GM21447 (cell line): Measurements from ENCODE around the gene ADAMTS1.

Source experiments
- ATAC-seq: cut with Tn5 transposase; IDR thresholded peaks from one replicate; pipeline ENCODE4 v1.9.1; 2021; ENCODE audit not compliant: unreplicated experiment

Gene ADAMTS1

DNA sequence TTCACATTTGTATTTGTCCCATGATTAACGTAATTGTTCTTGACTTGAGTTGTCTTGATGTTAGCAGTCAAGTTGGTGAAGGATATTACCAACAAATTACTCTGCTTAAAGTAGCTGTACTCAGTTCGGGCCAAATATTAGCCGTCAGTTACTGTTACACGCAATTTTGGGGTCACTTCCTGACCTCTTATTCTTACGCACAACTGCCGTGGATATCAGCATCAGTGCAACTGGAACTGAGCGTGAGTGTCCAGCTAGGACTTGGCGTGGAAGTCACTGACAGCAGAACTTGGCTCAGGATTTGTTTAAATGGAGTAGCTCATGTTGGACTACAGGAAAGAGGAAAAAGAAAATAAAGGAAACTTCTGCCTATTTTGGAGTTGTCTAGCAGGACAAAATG lies 56.4 kb downstream of the ADAMTS1 start:
- no peak for ATAC-seq
